Measurements from ENCODE around the gene MMP15.

DNA sequence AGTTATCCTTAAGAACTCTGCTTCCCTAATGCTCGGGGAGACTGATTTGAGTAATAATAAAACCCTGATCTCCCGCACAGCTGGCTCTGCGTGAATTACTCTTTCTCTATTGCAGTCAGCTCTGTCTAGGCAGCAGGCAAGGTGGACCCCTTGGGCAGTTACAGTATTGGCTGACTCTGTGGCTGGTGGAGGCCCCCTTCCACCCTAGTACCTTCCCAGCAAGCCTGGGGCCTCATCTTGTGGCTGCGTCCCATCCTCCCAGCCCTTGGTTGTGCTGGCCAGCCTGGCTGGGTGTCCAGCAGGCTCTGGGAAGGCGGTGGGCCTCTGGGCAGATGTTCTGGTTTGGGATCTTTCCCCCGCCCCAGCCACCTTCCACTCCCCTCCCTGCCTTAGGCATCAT is 59.1 kb downstream of the MMP15 start:
- TF ChIP-seq, protein P1, sequence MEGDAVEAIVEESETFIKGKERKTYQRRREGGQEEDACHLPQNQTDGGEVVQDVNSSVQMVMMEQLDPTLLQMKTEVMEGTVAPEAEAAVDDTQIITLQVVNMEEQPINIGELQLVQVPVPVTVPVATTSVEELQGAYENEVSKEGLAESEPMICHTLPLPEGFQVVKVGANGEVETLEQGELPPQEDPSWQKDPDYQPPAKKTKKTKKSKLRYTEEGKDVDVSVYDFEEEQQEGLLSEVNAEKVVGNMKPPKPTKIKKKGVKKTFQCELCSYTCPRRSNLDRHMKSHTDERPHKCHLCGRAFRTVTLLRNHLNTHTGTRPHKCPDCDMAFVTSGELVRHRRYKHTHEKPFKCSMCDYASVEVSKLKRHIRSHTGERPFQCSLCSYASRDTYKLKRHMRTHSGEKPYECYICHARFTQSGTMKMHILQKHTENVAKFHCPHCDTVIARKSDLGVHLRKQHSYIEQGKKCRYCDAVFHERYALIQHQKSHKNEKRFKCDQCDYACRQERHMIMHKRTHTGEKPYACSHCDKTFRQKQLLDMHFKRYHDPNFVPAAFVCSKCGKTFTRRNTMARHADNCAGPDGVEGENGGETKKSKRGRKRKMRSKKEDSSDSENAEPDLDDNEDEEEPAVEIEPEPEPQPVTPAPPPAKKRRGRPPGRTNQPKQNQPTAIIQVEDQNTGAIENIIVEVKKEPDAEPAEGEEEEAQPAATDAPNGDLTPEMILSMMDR (IDR thresholded peaks at IDR 0.05), result no peak
- TF ChIP-seq EZH2 (IDR thresholded peaks at IDR 0.05), result no peak

Measured in neural progenitor cell (in vitro differentiated cells).